ENCODE measurements around the gene HOXA11. TPM values are rescaled to one million over a fixed set of nuclear protein-coding genes. Genes with fewer than 3 reads are reported as not detected.
A peak's percentile ranks its signal among the peaks of the same experiment; 100 is the strongest.

HOXA11 gene
- total and polyA plus RNA-seq, 4 donors = not detected

DNA sequence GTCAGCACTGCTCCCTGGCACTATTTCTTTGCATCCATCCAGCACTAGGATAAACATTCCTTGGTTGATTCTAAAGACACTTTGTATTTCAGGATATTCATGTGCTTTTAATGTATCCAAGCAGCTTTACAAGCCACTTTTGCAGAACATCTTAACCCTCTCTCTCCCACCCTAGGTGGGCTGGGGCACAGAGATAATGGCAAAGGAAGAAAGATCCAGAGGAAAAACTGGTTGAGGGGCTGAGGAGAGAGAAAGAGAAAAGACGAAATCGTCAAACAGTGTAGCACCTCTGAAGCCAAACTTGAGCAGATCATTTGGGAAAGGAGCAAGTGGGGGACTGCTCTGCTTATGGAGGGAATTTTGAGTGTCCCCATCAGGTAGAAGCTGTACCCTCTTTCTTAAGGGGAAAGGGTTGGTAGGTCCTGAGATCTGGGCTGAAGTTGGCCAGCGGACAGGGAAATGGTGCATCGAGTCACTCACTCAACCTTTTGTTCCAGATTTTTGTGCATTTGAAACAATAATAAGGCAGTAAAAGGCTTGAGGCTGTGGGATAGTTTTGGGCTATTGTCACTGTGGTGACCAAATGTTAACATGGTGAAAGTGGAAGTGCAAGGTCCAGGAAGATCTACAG lies 19.0 kb upstream of the HOXA11 start:
- peak; percentile 13 for DNase-seq (ENCODE audit: low spot score)
- no peaks in the 10 kb centered on the region for H3K36me3 ChIP-seq (ENCODE audit: control insufficient read depth in 4 of 4, insufficient read depth in 3 of 4, low read depth in 1 of 4, low read length in 3 of 4)
- TF ChIP-seq REST (IDR thresholded peaks at IDR 0.05) = no peak
- no peak for TF ChIP-seq TAF1 (conservative IDR thresholded peaks at IDR 0.05)
- no peak for TF ChIP-seq JUND (IDR thresholded peaks at IDR 0.05)
- no peak for TF ChIP-seq HNF4G (IDR thresholded peaks at IDR 0.05)
- TF ChIP-seq CTCF (IDR thresholded peaks at IDR 0.05; ENCODE audit: low read depth, low read length, missing input control) = no peak
- no peak for TF ChIP-seq HNF4A (conservative IDR thresholded peaks at IDR 0.05)
- no peak for TF ChIP-seq RAD21 (IDR thresholded peaks at IDR 0.05)
- TF ChIP-seq FOXA1 (IDR thresholded peaks at IDR 0.05) = no peak
- no peak for TF ChIP-seq SP1 (IDR thresholded peaks at IDR 0.05)
- TF ChIP-seq GABPA (IDR thresholded peaks at IDR 0.05 in 1 of 2, conservative IDR thresholded peaks at IDR 0.05 in 1 of 2) = no peak
- no peak for TF ChIP-seq EGR1 (IDR thresholded peaks at IDR 0.05; ENCODE audit: low read depth in 2 of 2)
- no peak for TF ChIP-seq RXRA (IDR thresholded peaks at IDR 0.05)
- TF ChIP-seq ZBTB33 (IDR thresholded peaks at IDR 0.05) = no peak
- no peak for TF ChIP-seq NR2F2 (IDR thresholded peaks at IDR 0.05)
- TF ChIP-seq, protein P1, sequence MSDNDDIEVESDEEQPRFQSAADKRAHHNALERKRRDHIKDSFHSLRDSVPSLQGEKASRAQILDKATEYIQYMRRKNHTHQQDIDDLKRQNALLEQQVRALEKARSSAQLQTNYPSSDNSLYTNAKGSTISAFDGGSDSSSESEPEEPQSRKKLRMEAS (IDR thresholded peaks at IDR 0.05) = no peak
- TF ChIP-seq ATF3 (IDR thresholded peaks at IDR 0.05) = no peak
- no peak for TF ChIP-seq FOXA2 (IDR thresholded peaks at IDR 0.05)
- TF ChIP-seq YY1 (IDR thresholded peaks at IDR 0.05) = no peak
- H3K4me3 ChIP-seq (ENCODE audit: low read depth in 1 of 3, low read length in 3 of 3) = no peak overlapping the region
- H3K4me1 ChIP-seq (ENCODE audit: control insufficient read depth in 4 of 4, insufficient read depth in 4 of 4, low read length in 3 of 4) = peaks cover 17 to 31% (median 27%) of the 10 kb centered on the region in 4 donors
- WGBS = 11% methylated on average over 4 of the region's 4 CpGs
- peaks cover 4 to 52% (median 22%) of the 10 kb centered on the region in 4 donors for H3K27me3 ChIP-seq (ENCODE audit: control insufficient read depth in 4 of 4, insufficient read depth in 4 of 4, low read length in 3 of 4)
- peaks cover 0 to 6% (median 0%) of the 10 kb centered on the region in 4 donors for H3K9me3 ChIP-seq (ENCODE audit: control insufficient read depth in 4 of 4, low read length in 3 of 4)
- H3K9ac ChIP-seq (ENCODE audit: low read depth in 1 of 2, low read length in 2 of 2) = no peak overlapping the region
- no peak overlapping the region for H3K27ac ChIP-seq (ENCODE audit: low read depth in 1 of 2, low read length in 2 of 2)
